HG03196 (cell line): ENCODE data around the gene SDC3.

Source experiments
- ATAC-seq: cut with Tn5 transposase; IDR thresholded peaks from one replicate; pipeline ENCODE4 v1.9.1; 2021; ENCODE audit not compliant: unreplicated experiment

The SDC3 gene

GRCh38 chr1:30929135-30929889 is 20.8 kb upstream of the SDC3 start:
- ATAC-seq: no peak

DNA sequence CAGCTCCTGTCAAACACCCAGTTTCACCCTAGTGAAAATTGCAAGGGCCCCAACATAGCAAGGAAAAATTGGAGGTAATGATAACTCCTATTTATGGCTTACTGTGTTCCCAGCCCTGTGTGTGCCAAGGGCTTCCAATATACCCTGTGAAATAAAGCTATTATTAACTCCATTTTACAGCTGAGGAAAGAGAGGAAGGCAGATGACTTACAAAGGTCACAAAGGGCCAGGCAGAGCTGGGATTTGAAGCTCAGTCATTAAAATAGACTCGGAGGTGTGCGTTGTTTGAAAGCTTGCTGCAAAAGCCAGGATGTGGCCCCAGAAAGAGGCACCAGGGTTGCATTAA is 20.2 kb upstream of the SDC3 start:
- no peak for ATAC-seq

DNA sequence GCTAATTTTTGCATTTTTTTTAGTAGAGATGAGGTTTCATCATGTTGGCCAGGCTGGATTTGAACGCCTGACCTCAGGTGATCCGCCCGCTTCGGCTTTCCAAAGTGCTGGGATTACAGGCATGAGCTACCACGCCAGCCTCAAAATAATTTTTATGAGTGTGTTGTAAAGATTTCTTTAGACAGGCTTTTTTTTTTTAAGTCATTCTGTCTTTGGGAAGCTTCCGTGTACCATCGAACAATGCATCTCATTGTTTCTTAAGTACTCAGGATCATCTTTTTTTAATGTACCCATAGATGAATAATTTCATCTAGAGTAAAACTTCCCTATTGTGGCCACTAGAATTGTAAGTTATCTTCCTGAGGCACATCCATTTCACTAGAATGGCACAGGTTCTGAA is 19.6 kb upstream of the SDC3 start:
- ATAC-seq: no peak

- no peak for ATAC-seq
Observed at GRCh38 chr1:30927448-30927847, 18.9 kb upstream of the SDC3 start.

- no peak for ATAC-seq
Observed at GRCh38 chr1:30923597-30923996, 15.0 kb upstream of the SDC3 start.

DNA sequence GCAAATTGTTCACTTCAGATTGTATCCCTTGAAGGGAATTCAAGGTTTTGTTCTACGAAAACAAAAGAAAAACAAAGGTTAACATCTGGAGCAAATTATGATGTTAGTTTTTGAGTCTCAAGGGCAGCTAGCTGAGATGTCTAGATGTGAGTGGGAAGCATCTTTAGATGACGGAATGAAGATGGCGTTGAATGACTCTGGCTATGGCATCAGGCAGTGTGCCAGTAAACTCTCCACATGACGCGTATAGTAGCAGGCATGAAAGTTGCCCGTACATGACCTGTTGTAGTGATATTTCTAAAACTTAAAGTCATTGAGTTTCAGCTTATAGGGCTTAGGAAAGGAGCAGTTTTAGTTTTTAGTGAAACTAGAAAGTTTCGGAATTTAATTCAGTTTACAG is 12.3 kb upstream of the SDC3 start:
- ATAC-seq: no peak

DNA sequence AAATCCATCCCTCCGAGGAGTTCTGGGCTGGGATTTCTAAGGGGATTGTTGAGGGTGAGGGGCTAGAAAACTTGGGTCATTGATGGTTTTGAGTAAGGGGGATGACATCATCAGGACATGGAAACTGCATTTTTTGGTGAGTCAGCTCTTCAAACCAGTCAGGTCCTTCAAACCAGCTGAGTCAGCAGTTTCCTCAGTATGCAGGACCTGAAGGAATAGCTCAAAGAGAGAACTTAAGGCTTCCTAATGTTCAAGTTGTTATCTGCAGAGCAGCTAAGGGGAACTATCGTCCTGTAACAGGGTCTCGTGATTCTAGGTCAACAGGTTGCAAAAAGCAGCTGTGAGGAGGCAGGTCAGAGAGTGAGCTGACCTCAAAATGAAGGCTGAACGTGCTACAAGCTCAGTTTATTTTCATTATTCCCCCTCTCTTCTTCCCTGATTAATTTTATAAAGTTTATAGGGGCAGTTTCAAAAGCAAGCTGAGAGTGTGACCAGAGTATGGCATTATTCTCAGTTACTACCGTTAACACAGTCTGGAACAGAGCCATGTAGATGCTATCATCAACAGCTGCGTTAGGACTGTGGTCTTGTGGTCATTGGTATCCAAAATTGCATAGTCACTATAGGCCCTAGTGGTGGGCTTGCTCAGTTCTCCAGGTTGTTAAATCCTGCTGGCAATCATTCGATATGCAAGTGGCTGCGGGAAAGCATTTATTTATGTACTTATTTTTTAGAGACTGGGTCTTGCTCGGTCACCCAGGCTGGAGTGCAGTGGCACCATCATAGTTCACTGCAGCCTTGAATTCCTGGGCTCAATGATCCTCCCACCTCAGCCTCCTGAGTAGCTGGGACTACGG is 10.7 kb upstream of the SDC3 start:
- no peak for ATAC-seq

GRCh38 chr1:30916296-30916695 is 7.7 kb upstream of the SDC3 start:
- ATAC-seq: no peak

GRCh38 chr1:30915491-30916230 is 7.1 kb upstream of the SDC3 start:
- no peak for ATAC-seq

- ATAC-seq: no peak
Observed at GRCh38 chr1:30914931-30915330, 6.4 kb upstream of the SDC3 start.

- ATAC-seq: no peak
Observed at GRCh38 chr1:30914587-30914922, 6.0 kb upstream of the SDC3 start.

DNA sequence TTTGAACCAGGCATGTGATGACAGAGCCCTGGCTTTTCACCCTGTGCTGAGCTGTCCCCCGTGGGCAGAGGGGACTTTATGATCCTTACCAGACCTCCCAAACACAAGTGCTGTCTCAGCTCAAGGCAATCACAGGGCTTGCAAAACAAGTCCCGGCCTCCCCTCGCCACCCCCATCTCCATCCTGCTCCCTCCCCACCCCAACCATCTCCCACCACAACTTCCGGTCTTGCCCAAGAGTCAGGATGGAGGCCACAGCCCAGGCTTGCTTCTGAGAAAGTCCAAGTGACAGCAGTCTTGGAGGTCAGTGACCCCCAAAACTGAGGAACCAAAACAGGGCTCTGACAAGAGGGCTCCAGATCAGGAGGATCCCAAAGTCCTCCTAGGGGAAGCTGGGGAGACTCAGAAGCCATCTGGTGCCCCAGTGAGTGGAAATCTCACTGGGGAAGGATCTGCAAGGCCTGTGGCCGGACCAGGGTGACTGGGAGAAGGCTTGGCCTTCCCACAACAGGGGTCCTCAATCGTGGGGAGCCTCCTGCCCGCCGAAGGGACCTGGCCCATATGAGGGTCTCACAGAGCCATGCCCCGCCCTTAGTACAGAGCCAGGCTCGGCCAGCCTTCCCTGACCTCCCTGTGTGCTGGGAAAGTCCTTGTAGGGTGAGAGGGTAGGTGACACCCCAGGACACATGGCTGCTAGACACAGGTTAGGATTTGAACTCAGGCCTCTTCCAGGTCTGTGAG is 4.5 kb upstream of the SDC3 start:
- ATAC-seq: no peak

DNA sequence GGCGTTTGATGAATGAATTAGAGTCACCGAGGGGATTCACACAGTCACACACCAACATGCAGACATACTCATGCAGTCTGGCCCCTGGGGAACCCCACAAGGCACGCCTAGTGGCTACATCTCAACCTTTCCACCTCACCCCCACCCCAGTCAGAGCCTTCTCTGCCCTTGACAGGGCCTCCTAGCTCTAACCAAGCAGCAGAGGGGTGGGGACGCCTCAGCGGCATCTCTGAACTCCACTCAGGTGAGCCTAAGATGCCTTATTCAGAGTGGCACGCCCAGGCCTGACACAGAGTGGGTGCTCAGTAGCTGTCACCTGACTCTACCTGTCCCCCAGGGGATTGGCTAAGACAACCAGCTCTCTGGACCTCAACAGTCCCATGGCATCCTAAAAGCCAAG is 3.7 kb upstream of the SDC3 start:
- no peak for ATAC-seq

GRCh38 chr1:30911059-30911954 is 2.7 kb upstream of the SDC3 start:
- no peak for ATAC-seq

- no peak for ATAC-seq
Observed at GRCh38 chr1:30909365-30910068, 959 bp upstream of the SDC3 start.

DNA sequence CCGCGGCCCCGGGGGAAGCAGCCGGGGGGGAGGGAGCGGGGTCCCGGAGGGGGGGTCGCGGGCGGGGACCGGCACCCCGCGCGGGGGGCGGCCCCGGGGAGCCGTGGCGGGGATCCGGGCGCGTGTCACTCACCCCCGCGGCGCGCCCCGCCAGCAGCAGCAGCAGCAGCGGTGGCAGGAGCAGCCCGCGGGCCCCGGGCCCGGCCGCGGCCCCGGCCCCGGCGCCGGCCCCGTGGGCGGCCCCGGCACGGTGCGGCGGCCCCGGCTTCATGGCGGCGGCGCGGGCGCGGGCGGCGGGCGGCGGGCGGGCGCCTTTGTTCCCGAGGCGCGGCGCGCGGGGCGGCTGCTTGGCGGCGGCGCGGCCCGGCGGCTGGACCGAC is 252 bp downstream of the SDC3 start:
- ATAC-seq: no peak

DNA sequence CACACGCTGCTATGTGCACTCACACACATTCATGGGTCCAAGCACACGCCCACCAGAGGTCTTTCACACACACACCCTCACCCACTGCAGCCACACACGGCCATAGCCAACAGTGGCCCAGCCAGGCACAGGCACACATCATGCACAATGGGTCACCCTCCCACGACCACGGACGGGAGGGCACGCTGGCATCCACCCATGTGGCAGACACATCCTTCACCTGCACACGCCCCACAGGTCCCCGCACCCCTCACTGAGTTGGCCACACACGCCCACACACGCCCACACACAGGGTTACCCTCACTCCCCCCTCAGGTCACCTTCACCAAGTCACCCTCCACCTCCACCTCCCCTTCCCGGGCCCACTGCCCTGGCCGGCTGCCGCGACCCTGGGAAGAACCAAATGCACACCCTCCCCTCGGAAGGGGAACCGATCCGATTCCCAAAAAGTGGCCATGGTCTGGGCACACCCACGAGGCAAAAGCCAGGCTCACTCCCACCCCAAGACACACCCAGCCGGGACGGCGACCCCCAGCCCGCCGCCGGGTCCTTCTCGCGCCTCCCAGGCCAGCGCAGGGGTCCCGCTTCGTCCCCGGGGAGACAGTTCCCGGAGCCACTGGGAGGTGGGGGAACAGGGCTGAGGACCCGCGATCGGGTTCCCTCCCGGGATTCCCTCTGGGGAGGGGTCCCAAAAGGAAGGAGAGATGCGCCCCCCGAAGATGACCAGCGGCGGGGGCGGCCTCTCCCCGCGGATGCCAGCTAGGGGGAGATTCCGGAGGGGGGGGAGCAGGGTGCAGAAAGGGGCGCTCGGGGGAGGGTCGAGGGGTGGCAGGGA is 860 bp downstream of the SDC3 start:
- ATAC-seq: no peak

- no peak for ATAC-seq
Observed at GRCh38 chr1:30906631-30907441, 1.7 kb downstream of the SDC3 start.
